AG09309 (cell line): Measurements from ENCODE around the gene ARHGEF33.

ENCODE experiments used
- DNase-seq: peaks from one replicate; pipeline ENCODE4 v3.0.0-alpha.2; 2010; ENCODE audit warnings: low read depth
- H3K4me3 ChIP-seq: 2 replicates; pipeline ENCODE4 v1.5.1; 2011; ENCODE audit warnings: mild to moderate bottlenecking, low read depth, low read length, moderate library complexity; ENCODE audit not compliant: control insufficient read depth
- CTCF ChIP-seq: IDR thresholded peaks from 2 replicates; pipeline ENCODE4 v1.5.1; 2011; ENCODE audit warnings: mild to moderate bottlenecking, low read depth, low read length, inconsistent platforms; ENCODE audit not compliant: insufficient read depth, control insufficient read depth; ENCODE audit errors: missing control alignments

Gene ARHGEF33

GRCh38 chr2:38982498-38982897 lies 92.8 kb downstream of the ARHGEF33 start:
- no peak for DNase-seq
- H3K4me3 ChIP-seq = no peak overlapping the region
- TF ChIP-seq CTCF = no peak

GRCh38 chr2:38988716-38989115 lies 99.0 kb downstream of the ARHGEF33 start:
- H3K4me3 ChIP-seq = no peak overlapping the region
- no peak for DNase-seq
- TF ChIP-seq CTCF = no peak

- DNase-seq = no peak
- no peak overlapping the region for H3K4me3 ChIP-seq
- no peak for TF ChIP-seq CTCF
These were observed 102.2 kb downstream of the ARHGEF33 start for GRCh38 chr2:38991899-38992298.

GRCh38 chr2:38997781-38998180 lies 108.1 kb downstream of the ARHGEF33 start:
- TF ChIP-seq CTCF = no peak
- no peak overlapping the region for H3K4me3 ChIP-seq
- peak; percentile 80 for DNase-seq

GRCh38 chr2:39000552-39000951 lies 110.9 kb downstream of the ARHGEF33 start:
- TF ChIP-seq CTCF = no peak
- no peak overlapping the region for H3K4me3 ChIP-seq
- DNase-seq = no peak

- TF ChIP-seq CTCF = no peak
These were observed 118.3 kb downstream of the ARHGEF33 start for GRCh38 chr2:39007875-39008504.

GRCh38 chr2:39008665-39009064 lies 119.0 kb downstream of the ARHGEF33 start:
- TF ChIP-seq CTCF = no peak
- no peak for DNase-seq
- no peak overlapping the region for H3K4me3 ChIP-seq

More at GRCh38 chr2:39007875-39008504, 118.3 kb downstream of the ARHGEF33 start:
- H3K4me3 ChIP-seq = no peak overlapping the region
- DNase-seq = no peak
